ENCODE results near the gene DTD1. TPM values are rescaled to one million over a fixed set of nuclear protein-coding genes. Genes with fewer than 3 reads are reported as not detected.

Gene DTD1
- total and polyA plus RNA-seq, 2 experiments from 2014 or later = 73.3 to 77.7 TPM

DNA sequence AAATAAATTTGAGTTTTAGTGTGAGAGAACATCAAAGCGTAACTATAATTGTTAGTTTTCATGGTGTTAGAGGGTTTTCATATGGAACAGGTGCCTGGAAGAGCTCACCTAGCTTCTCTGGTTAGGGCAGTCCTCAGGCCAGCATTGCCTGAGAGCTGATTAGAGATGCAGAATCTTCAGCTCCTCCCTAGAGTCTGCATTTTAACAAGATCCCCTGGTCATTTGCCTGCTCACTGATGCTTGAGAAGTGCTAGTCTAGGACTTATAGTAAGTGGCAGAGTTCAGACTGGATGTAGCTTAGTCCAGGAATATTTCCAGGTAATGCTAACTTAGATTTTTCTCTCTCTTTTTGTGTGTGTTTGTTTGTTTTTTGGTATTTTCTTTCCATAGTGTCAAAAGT lies 42.3 kb upstream of the DTD1 start:
- Histone ChIP-seq H4K20me1 (ENCODE audit: insufficient read depth) (no peaks in the 10 kb centered on the region), H3K9me3 (ENCODE audit: low read depth) (no peaks in the 10 kb centered on the region), H3K9ac (no peak overlapping the region), H3K4me1 (ENCODE audit: insufficient read depth) (peaks cover 20% of the 10 kb centered on the region), H3K79me2 (ENCODE audit: insufficient read depth) (no peaks in the 10 kb centered on the region), H3K36me3 (ENCODE audit: low read depth) (peaks cover 24% of the 10 kb centered on the region), H3K4me3 (no peak overlapping the region), H3K4me2 (ENCODE audit: unreplicated experiment) (no peak overlapping the region), H3K27ac (no peak overlapping the region), H2AFZ (no peak overlapping the region), H3K9me2 (ENCODE audit: insufficient read depth) (no peaks in the 10 kb centered on the region), H3F3A (ENCODE audit: insufficient read depth) (peaks cover 27% of the 10 kb centered on the region), H3K27me3 (replicated peaks; ENCODE audit: insufficient read depth) (no peaks in the 10 kb centered on the region)
- in situ Hi-C loops (cut with MboI) = no loop called here
- TF ChIP-seq EZH2phosphoT487 (IDR thresholded peaks at IDR 0.05; ENCODE audit: insufficient read depth, low read depth) = no peak
- TF ChIP-seq EZH2 (IDR thresholded peaks at IDR 0.05; ENCODE audit: insufficient read depth, poor library complexity, severe bottlenecking) = no peak
- WGBS, 2 experiments (ENCODE audit: low coverage in 1 of 2, low lambda C conversion rate in 2 of 2, missing lambda C conversion rate in 2 of 2) = 98 to 100% methylated on average over 1 of the region's 1 CpG
- no peak for DNase-seq

DNA sequence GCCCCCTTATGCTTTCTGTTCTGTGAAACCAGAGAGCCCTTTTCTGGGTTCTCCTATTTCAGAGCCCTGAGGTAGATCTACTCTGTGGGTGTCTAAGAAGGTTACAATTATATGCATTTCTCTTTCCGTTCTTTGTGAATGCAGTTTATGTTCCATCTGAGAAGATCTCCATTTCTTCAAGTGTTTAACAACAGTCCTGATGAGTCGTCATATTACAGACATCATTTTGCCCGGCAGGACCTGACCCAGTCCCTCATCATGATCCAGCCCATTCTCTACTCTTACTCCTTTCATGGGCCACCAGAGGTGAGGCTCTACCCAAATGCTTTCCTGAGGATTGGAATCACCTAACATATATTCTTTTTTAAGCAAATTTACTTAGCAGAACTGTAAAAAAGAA lies 39.4 kb upstream of the DTD1 start:
- Histone ChIP-seq H3K27ac (no peak overlapping the region), H3K9ac (no peak overlapping the region), H3K9me2 (ENCODE audit: insufficient read depth) (no peaks in the 10 kb centered on the region), H4K20me1 (ENCODE audit: insufficient read depth) (no peaks in the 10 kb centered on the region), H3K27me3 (replicated peaks; ENCODE audit: insufficient read depth) (no peaks in the 10 kb centered on the region), H3K79me2 (ENCODE audit: insufficient read depth) (no peaks in the 10 kb centered on the region), H3K4me2 (ENCODE audit: unreplicated experiment) (no peak overlapping the region), H3K4me3 (no peak overlapping the region), H3K36me3 (ENCODE audit: low read depth) (peaks cover 35% of the 10 kb centered on the region), H3F3A (ENCODE audit: insufficient read depth) (peaks cover under 1% of the 10 kb centered on the region; the same call in 1 of the 2 replicates), H3K9me3 (ENCODE audit: low read depth) (no peaks in the 10 kb centered on the region), H3K4me1 (ENCODE audit: insufficient read depth) (peaks cover 4% of the 10 kb centered on the region; the same call in 1 of the 2 replicates), H2AFZ (no peak overlapping the region)
- in situ Hi-C loops (cut with MboI) = no loop called here
- DNase-seq = no peak
- 98% methylated on average over 3 of the region's 3 CpGs for WGBS, 2 experiments (ENCODE audit: low coverage in 1 of 2, low lambda C conversion rate in 2 of 2, missing lambda C conversion rate in 2 of 2)
- TF ChIP-seq EZH2phosphoT487 (IDR thresholded peaks at IDR 0.05; ENCODE audit: insufficient read depth, low read depth) (no peak), EZH2 (IDR thresholded peaks at IDR 0.05; ENCODE audit: insufficient read depth, poor library complexity, severe bottlenecking) (no peak)

DNA sequence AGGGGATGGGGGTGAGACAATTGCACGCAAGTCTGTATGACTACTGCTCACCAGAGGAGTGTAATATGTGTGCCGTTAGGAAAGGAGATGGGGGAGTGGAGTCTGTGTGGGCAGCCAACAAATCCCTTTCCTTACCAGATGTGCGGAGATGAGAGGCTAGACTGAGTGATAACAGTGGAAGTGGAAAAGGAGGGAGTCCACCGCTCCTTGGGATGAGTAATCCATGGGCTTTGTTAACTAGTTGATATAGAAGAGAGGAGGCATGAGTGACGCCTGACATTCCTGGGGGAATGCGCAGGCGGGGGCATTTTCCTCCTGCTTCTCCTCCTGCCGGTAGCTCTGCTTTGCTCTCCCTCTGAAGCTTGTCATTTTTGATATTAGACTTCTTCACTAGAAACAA lies 34.1 kb upstream of the DTD1 start:
- no peak overlapping the region for H2AFZ ChIP-seq
- no peak overlapping the region for H3K27ac ChIP-seq
- H3K4me3 ChIP-seq = no peak overlapping the region
- no peaks in the 10 kb centered on the region for H4K20me1 ChIP-seq (ENCODE audit: insufficient read depth)
- H3K79me2 ChIP-seq (ENCODE audit: insufficient read depth) = no peaks in the 10 kb centered on the region
- H3K4me2 ChIP-seq (ENCODE audit: unreplicated experiment) = no peak overlapping the region
- H3K4me1 ChIP-seq (ENCODE audit: insufficient read depth) = no peaks in the 10 kb centered on the region
- no peak for DNase-seq
- H3K27me3 ChIP-seq (replicated peaks; ENCODE audit: insufficient read depth) = no peaks in the 10 kb centered on the region
- TF ChIP-seq EZH2phosphoT487 (IDR thresholded peaks at IDR 0.05; ENCODE audit: insufficient read depth, low read depth) (no peak), EZH2 (IDR thresholded peaks at IDR 0.05; ENCODE audit: insufficient read depth, poor library complexity, severe bottlenecking) (no peak)
- H3F3A ChIP-seq (ENCODE audit: insufficient read depth) = no peaks in the 10 kb centered on the region
- in situ Hi-C loops (cut with MboI) = no loop called here
- H3K9ac ChIP-seq = no peak overlapping the region
- H3K9me3 ChIP-seq (ENCODE audit: low read depth) = no peaks in the 10 kb centered on the region
- 97 to 98% methylated on average over 8 of the region's 8 CpGs for WGBS, 2 experiments (ENCODE audit: low coverage in 1 of 2, low lambda C conversion rate in 2 of 2, missing lambda C conversion rate in 2 of 2)
- no peaks in the 10 kb centered on the region for H3K9me2 ChIP-seq (ENCODE audit: insufficient read depth)
- peaks cover 40% of the 10 kb centered on the region; the same call in 1 of the 2 replicates for H3K36me3 ChIP-seq (ENCODE audit: low read depth)

DNA sequence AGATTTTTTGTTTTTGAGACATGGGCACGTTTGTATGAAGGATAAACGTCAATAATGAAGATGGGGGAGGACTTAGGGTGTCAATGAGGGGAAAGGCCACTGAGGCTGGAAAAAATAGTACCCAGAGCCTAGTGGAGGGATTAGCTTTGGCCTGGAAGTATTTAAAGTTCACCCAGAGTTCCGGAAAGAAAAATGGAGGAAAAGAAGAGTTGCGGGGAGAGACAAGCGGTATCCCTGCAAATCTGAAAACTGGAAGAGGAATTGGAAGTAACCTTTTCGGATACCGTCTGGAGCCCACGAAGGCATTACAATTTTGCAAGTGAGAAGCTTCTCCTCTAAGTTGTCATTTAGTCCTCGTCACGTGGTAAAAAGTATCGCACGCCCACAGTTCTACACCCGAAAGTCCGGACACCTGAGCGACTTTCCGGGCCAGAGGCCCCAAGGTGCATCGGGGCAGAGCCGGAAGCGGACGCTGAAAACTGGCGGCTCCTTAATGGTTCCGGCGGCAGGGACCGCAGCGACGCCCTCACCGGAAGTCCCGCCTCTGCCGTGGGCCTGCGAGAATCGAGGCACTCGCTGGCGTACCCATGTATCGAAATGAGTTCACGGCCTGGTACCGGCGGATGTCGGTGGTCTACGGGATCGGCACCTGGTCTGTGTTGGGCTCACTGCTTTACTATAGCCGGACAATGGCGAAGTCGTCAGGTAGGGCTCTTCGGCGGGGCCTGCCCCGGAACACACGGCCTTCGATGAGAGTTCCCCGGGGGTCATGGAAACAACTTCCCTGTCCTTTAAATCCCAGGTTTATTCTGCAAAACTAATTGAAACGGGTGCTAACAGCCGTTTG lies 20.7 kb upstream of the DTD1 start, which contains the start of gene SMIM26:
Gene SMIM26, plus strand, starts transcription at position 541 of the 847 bp plus-strand sequence. Its CDS starts 47 bp downstream, at position 588.
- WGBS, 2 experiments (ENCODE audit: low coverage in 1 of 2, low lambda C conversion rate in 2 of 2, missing lambda C conversion rate in 2 of 2) = 2% methylated on average over 49 to 51 of the region's 51 CpGs
- peaks cover 13% of the 10 kb centered on the region; the same call in 1 of the 2 replicates for H3K36me3 ChIP-seq (ENCODE audit: low read depth)
- H3K4me3 ChIP-seq = peak within 1 kb of the TSS; percentile 86
- H4K20me1 ChIP-seq (ENCODE audit: insufficient read depth) = no peaks in the 10 kb centered on the region
- H2AFZ ChIP-seq = peak within 1 kb of the TSS; percentile 97
- H3K4me1 ChIP-seq (ENCODE audit: insufficient read depth) = peaks cover 6% of the 10 kb centered on the region; the same call in 1 of the 2 replicates
- H3F3A ChIP-seq (ENCODE audit: insufficient read depth) = peaks cover 21% of the 10 kb centered on the region; the same call in 1 of the 2 replicates
- no peaks in the 10 kb centered on the region for H3K9me3 ChIP-seq (ENCODE audit: low read depth)
- DNase-seq = peak; percentile 97
- H3K27ac ChIP-seq = peak within 1 kb of the TSS; percentile 64
- no peak for TF ChIP-seq EZH2 (IDR thresholded peaks at IDR 0.05; ENCODE audit: insufficient read depth, poor library complexity, severe bottlenecking)
- no peak for TF ChIP-seq EZH2phosphoT487 (IDR thresholded peaks at IDR 0.05; ENCODE audit: insufficient read depth, low read depth)
- H3K27me3 ChIP-seq (replicated peaks; ENCODE audit: insufficient read depth) = no peaks in the 10 kb centered on the region
- H3K9me2 ChIP-seq (ENCODE audit: insufficient read depth) = no peaks in the 10 kb centered on the region
- peak within 1 kb of the TSS; percentile 89 for H3K9ac ChIP-seq
- H3K4me2 ChIP-seq (ENCODE audit: unreplicated experiment) = peak within 1 kb of the TSS; percentile 91
- H3K79me2 ChIP-seq (ENCODE audit: insufficient read depth) = peaks cover 34% of the 10 kb centered on the region
- in situ Hi-C loops (cut with MboI) = no loop called here
